ENCODE measurements around the gene CA6.

GRCh38 chr1:8903908-8904650 is 41.6 kb upstream of the CA6 start:
- TF ChIP-seq CTCF (IDR thresholded peaks at IDR 0.05 in 8 of 11, conservative IDR thresholded peaks at IDR 0.05 in 3 of 11), result no peak
- peak in 1 of 3 donors; percentile 37 for TF ChIP-seq POLR2AphosphoS5 (IDR thresholded peaks at IDR 0.05)
- no peak for TF ChIP-seq POLR2A (IDR thresholded peaks at IDR 0.05)
